GM12878 (cell line): Measurements from ENCODE around the gene YARS1.

Source experiments
- CBX5 ChIP-seq: sonication (generic); IDR thresholded peaks from 2 replicates; pipeline ENCODE4 v1.6.1; 2016; ENCODE audit warnings: low read depth, moderate library complexity, mild to moderate bottlenecking, inconsistent platforms
- EZH2 ChIP-seq: IDR thresholded peaks from 2 replicates; pipeline ENCODE4 v1.6.1; 2012; ENCODE audit warnings: low read depth, mild to moderate bottlenecking, control low read depth, inconsistent platforms, low read length, borderline replicate concordance; ENCODE audit not compliant: control insufficient read depth
- LARP7 ChIP-seq: fragments of 450-650 bp; IDR thresholded peaks from 2 replicates; pipeline ENCODE4 v1.6.1; 2017; ENCODE audit warnings: mild to moderate bottlenecking
- NR2C1 ChIP-seq: fragments of 450-650 bp; IDR thresholded peaks from 2 replicates; pipeline ENCODE4 v1.6.1; 2017; ENCODE audit warnings: antibody characterized with exemption, mild to moderate bottlenecking, moderate library complexity
- NR2C2 ChIP-seq: IDR thresholded peaks from 2 replicates; pipeline ENCODE4 v1.6.1; 2011; ENCODE audit warnings: borderline replicate concordance, low read depth; ENCODE audit not compliant: control insufficient read depth, insufficient read length
- NRF1 ChIP-seq: conservative IDR thresholded peaks from 2 replicates; pipeline ENCODE4 v1.6.1; 2011; ENCODE audit warnings: mild to moderate bottlenecking, low read depth, low read length, improper control_type of control experiment
- POLR2A ChIP-seq: IDR thresholded peaks from 2 replicates; pipeline ENCODE4 v1.6.1; 2011; ENCODE audit warnings: low read depth, mild to moderate bottlenecking, low read length
- POLR2AphosphoS5 ChIP-seq: IDR thresholded peaks from 2 replicates; pipeline ENCODE4 v1.6.1; 2011; ENCODE audit warnings: mild to moderate bottlenecking, low read length, inconsistent platforms
- ZNF274 ChIP-seq: IDR thresholded peaks from one replicate; pipeline ENCODE4 v1.8.0; 2011; ENCODE audit not compliant: insufficient read length, insufficient read depth
- TF ChIP-seq, protein P1 (sequence below), 3 experiments: IDR thresholded peaks in 2 of 3; conservative IDR thresholded peaks in 1 of 3; 2 replicates each; pipeline ENCODE4 v1.5.1; 2011; ENCODE audit warnings: low read depth in 3 of 3, low read length in 3 of 3, mild to moderate bottlenecking in 3 of 3, control low read depth in 2 of 3, moderate library complexity in 2 of 3, inconsistent platforms in 1 of 3, mixed read lengths in 1 of 3; ENCODE audit not compliant: control insufficient read depth in 2 of 3, insufficient read depth in 1 of 3; ENCODE audit errors: extremely low read depth in 1 of 3

DNA sequence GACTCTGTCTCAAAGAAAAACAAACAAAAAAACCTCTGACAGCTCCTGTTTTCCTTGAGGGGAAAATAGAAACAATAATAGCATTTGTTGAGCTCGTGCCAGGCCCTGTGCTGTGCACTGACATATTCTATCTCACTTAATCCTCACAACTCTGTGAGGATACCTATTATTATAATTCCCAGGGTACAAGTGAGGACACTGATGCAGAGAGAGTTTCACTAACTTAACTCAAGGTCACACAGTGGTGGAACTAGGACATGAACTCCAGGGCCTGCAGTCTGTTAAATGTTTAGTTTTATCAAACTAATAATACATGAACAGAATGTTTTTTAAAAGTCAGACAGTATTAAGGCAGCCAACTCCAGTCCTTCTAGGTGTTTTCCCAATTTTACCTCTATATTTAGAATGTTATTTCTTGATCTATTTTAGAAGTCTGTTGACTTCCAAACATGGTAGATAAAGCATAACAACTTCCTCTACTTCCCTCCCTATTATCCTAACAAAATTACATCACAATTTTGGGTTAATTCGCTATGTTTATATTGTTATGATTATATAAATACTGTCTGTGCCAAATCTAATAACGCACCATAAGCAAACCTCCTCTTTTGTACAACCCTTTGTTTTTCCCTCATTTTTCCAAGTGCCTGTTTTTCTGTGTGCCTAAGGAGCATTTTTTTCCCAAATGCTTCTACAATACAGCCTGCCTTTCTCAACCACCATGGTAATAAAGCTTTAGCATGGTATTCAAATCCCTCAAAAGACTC is 48.7 kb upstream of the YARS1 start:
- no peak for TF ChIP-seq EZH2
- no peak for TF ChIP-seq ZNF274
- no peak for TF ChIP-seq POLR2A
- TF ChIP-seq, protein P1, sequence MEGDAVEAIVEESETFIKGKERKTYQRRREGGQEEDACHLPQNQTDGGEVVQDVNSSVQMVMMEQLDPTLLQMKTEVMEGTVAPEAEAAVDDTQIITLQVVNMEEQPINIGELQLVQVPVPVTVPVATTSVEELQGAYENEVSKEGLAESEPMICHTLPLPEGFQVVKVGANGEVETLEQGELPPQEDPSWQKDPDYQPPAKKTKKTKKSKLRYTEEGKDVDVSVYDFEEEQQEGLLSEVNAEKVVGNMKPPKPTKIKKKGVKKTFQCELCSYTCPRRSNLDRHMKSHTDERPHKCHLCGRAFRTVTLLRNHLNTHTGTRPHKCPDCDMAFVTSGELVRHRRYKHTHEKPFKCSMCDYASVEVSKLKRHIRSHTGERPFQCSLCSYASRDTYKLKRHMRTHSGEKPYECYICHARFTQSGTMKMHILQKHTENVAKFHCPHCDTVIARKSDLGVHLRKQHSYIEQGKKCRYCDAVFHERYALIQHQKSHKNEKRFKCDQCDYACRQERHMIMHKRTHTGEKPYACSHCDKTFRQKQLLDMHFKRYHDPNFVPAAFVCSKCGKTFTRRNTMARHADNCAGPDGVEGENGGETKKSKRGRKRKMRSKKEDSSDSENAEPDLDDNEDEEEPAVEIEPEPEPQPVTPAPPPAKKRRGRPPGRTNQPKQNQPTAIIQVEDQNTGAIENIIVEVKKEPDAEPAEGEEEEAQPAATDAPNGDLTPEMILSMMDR (IDR thresholded peaks at IDR 0.05 in 2 of 3, conservative IDR thresholded peaks at IDR 0.05 in 1 of 3; ENCODE audit: control insufficient read depth in 2 of 3, extremely low read depth in 1 of 3, insufficient read depth in 1 of 3, low read depth in 3 of 3, low read length in 3 of 3): no peak
- TF ChIP-seq LARP7: no peak
- no peak for TF ChIP-seq POLR2AphosphoS5
- no peak for TF ChIP-seq NR2C2
- no peak for TF ChIP-seq CBX5
- no peak for TF ChIP-seq NR2C1
- no peak for TF ChIP-seq NRF1
